CD4-positive, alpha-beta memory T cell (primary cell): ENCODE measurements around the gene IL1RL1. TPM values are rescaled to one million over a fixed set of nuclear protein-coding genes. Genes with fewer than 3 reads are reported as not detected.

ENCODE experiments used
- CTCF ChIA-PET: fragments of 350-600 bp; sonication (Branson Sonifier 250); formaldehyde crosslinking; loops from one replicate; lab custom pipeline; 2021; ENCODE audit warnings: inconsistent platforms; ENCODE audit not compliant: partially characterized antibody; lab: Charles Lee
- POLR2A ChIA-PET: fragments of 350-600 bp; sonication (Branson Sonifier 250); formaldehyde crosslinking; loops from one replicate; lab custom pipeline; 2021; ENCODE audit not compliant: partially characterized antibody; lab: Charles Lee
- DNase-seq, 5 donors: peaks; one replicate each; pipeline versions ENCODE4 v3.0.0 to v3.0.0-alpha.2; 2020 to 2022; ENCODE audit warnings: mixed read lengths in 1 of 5
- H3K27ac ChIP-seq: one replicate; pipeline ENCODE4 v1.7.0; 2013; ENCODE audit warnings: low read depth, low read length
- H3K27me3 ChIP-seq: 2 replicates; pipeline ENCODE4 v1.7.0; 2013; ENCODE audit warnings: mild to moderate bottlenecking, low read length, moderate library complexity; ENCODE audit not compliant: insufficient read depth
- H3K36me3 ChIP-seq: 2 replicates; pipeline ENCODE4 v1.7.0; 2013; ENCODE audit warnings: mild to moderate bottlenecking, low read length, moderate library complexity; ENCODE audit not compliant: insufficient read depth
- H3K4me1 ChIP-seq: 2 replicates; pipeline ENCODE4 v1.7.0; 2013; ENCODE audit warnings: mild to moderate bottlenecking, low read length, moderate library complexity; ENCODE audit not compliant: insufficient read depth
- H3K4me3 ChIP-seq, 2 donors: one replicate each; pipeline ENCODE4 v1.7.0; 2013; ENCODE audit warnings: low read length in 2 of 2, mild to moderate bottlenecking in 1 of 2
- H3K9me3 ChIP-seq, 2 donors: one replicate each; pipeline ENCODE4 v1.7.0; 2013; ENCODE audit warnings: low read length in 2 of 2, control low read depth in 1 of 2; ENCODE audit not compliant: control insufficient read depth in 1 of 2
- H3K27ac Mint-ChIP-seq, 7 donors: one replicate each; pipeline ENCODE4 v1.8.0; 2020 to 2021; ENCODE audit warnings: mixed read lengths in 7 of 7, mild to moderate bottlenecking in 6 of 7, inconsistent platforms in 3 of 7, moderate library complexity in 3 of 7
- H3K27me3 Mint-ChIP-seq, 2 donors: one replicate each; pipeline ENCODE4 v1.8.0; 2020 to 2021; ENCODE audit warnings: mixed read lengths in 2 of 2
- H3K36me3 Mint-ChIP-seq, 2 donors: one replicate each; pipeline ENCODE4 v1.8.0; 2020 to 2021; ENCODE audit warnings: mixed read lengths in 2 of 2, inconsistent platforms in 1 of 2, mild to moderate bottlenecking in 1 of 2
- H3K4me1 Mint-ChIP-seq, 4 donors: one replicate each; pipeline ENCODE4 v1.8.0; 2020 to 2021; ENCODE audit warnings: mixed read lengths in 4 of 4, mild to moderate bottlenecking in 1 of 4
- H3K4me3 Mint-ChIP-seq, 8 donors: one replicate each; pipeline ENCODE4 v1.8.0; 2020 to 2021; ENCODE audit warnings: mixed read lengths in 8 of 8, mild to moderate bottlenecking in 7 of 8, moderate library complexity in 6 of 8, inconsistent platforms in 3 of 8
- H3K9me3 Mint-ChIP-seq, 8 donors: one replicate each; pipeline ENCODE4 v1.8.0; 2020 to 2021; ENCODE audit warnings: mixed read lengths in 8 of 8, mild to moderate bottlenecking in 5 of 8, inconsistent platforms in 3 of 8, moderate library complexity in 1 of 8
- intact Hi-C: fragments of 100-400 bp; cut with micrococcal nuclease; formaldehyde crosslinking; loops from one replicate; pipeline ENCODE4 v1.15.1; 2023
- polyA plus RNA-seq, 2 donors: library from polyadenylated mRNA; unstranded; fragments of 300-500 nt; fragmentation: Illumina TruSeq; gene quantifications; one replicate each; pipeline ENCODE4 v1.2.3, GENCODE V29; 2021
- total RNA-seq, 2 experiments: library from RNA; stranded (reverse); gene quantifications; one replicate each; pipeline ENCODE4 v1.2.3, GENCODE V29; 2021

The IL1RL1 gene
- total and polyA plus RNA-seq, 4 experiments from 2014 or later = 0.26 to 0.33 (median 0.29) TPM; not detected in 1

- CTCF ChIA-PET = interaction anchor here (0.7 to 3.0 kb wide), 18 partner anchors 9 to 541 kb away, joined by 3 to 21 read pairs (median 4); partner anchors contain the start of genes IL18R1 and IL1RL1
- H3K4me1 Mint-ChIP-seq = peaks cover 13 to 18% (median 15%) of the 10 kb centered on the region in 4 donors
- H3K9me3 Mint-ChIP-seq = no peaks in the 10 kb centered on the region
- Histone ChIP-seq H3K9me3 (no peaks in the 10 kb centered on the region), H3K27ac (no peak overlapping the region), H3K36me3 (no peaks in the 10 kb centered on the region), H3K4me1 (peaks cover 12% of the 10 kb centered on the region), H3K4me3 (no peak overlapping the region), H3K27me3 (no peaks in the 10 kb centered on the region)
- intact Hi-C loops = loop anchor here (1.0 kb wide), 3 partner anchors 53 to 282 kb away; partner anchors contain the start of gene IL18R1
- peak; percentile 33 to 60 (median 40) for DNase-seq
- H3K27ac Mint-ChIP-seq = peak overlapping the region in 2 of 7 donors; percentile 43 to 54
- POLR2A ChIA-PET = interaction anchor here (0.8 to 1.3 kb wide), 3 partner anchors 11 to 142 kb away, joined by 3 read pairs; no protein-coding TSS in a partner anchor
- H3K27me3 Mint-ChIP-seq = peaks cover 3 to 5% of the 10 kb centered on the region in 2 donors
- H3K36me3 Mint-ChIP-seq = no peaks in the 10 kb centered on the region
- H3K4me3 Mint-ChIP-seq = peak overlapping the region in 6 of 8 donors; percentile 11 to 77 (median 50)
Measured at GRCh38 chr2:102301867-102302362, 9.4 kb upstream of the IL1RL1 start.

GRCh38 chr2:102302458-102302857 is 8.9 kb upstream of the IL1RL1 start:
- no peak for DNase-seq
- Histone ChIP-seq H3K27me3 (no peaks in the 10 kb centered on the region), H3K36me3 (no peaks in the 10 kb centered on the region), H3K4me3 (no peak overlapping the region), H3K4me1 (peaks cover 12% of the 10 kb centered on the region), H3K27ac (no peak overlapping the region), H3K9me3 (no peaks in the 10 kb centered on the region)
- peaks cover 3 to 5% of the 10 kb centered on the region in 2 donors for H3K27me3 Mint-ChIP-seq
- POLR2A ChIA-PET = interaction anchor here (1.0 kb wide), 1 partner anchor 11 kb away, joined by 3 read pairs; no protein-coding TSS in a partner anchor
- no peaks in the 10 kb centered on the region for H3K36me3 Mint-ChIP-seq
- no peaks in the 10 kb centered on the region for H3K9me3 Mint-ChIP-seq
- H3K4me1 Mint-ChIP-seq = peaks cover 13 to 18% (median 15%) of the 10 kb centered on the region in 4 donors
- CTCF ChIA-PET = interaction anchor here (0.8 to 3.0 kb wide), 14 partner anchors 9 to 148 kb away, joined by 3 to 21 read pairs (median 5); partner anchors contain the start of genes IL18R1 and IL1RL1
- intact Hi-C loops = loop anchor here (1.0 kb wide), 3 partner anchors 53 to 282 kb away; partner anchors contain the start of gene IL18R1
- H3K27ac Mint-ChIP-seq = no peak overlapping the region
- H3K4me3 Mint-ChIP-seq = no peak overlapping the region

- no peaks in the 10 kb centered on the region for H3K9me3 Mint-ChIP-seq
- Histone ChIP-seq H3K9me3 (no peaks in the 10 kb centered on the region), H3K27ac (no peak overlapping the region), H3K4me1 (peaks cover 12% of the 10 kb centered on the region), H3K36me3 (no peaks in the 10 kb centered on the region), H3K4me3 (no peak overlapping the region), H3K27me3 (no peaks in the 10 kb centered on the region)
- no peak for DNase-seq
- H3K4me3 Mint-ChIP-seq = no peak overlapping the region
- CTCF ChIA-PET = interaction anchor here (1.0 to 1.6 kb wide), 2 partner anchors 63 to 139 kb away, joined by 3 read pairs; no protein-coding TSS in a partner anchor
- peaks cover 3 to 5% of the 10 kb centered on the region in 2 donors for H3K27me3 Mint-ChIP-seq
- H3K4me1 Mint-ChIP-seq = peaks cover 13 to 18% (median 15%) of the 10 kb centered on the region in 4 donors
- H3K36me3 Mint-ChIP-seq = no peaks in the 10 kb centered on the region
- intact Hi-C loops = no loop called here
- no peak overlapping the region for H3K27ac Mint-ChIP-seq
- POLR2A ChIA-PET = no interaction called here
Measured at GRCh38 chr2:102303589-102303988, 7.8 kb upstream of the IL1RL1 start.

- peaks cover 12% of the 10 kb centered on the region for H3K4me1 ChIP-seq
- no peak for DNase-seq
- peaks cover 13 to 18% (median 15%) of the 10 kb centered on the region in 4 donors for H3K4me1 Mint-ChIP-seq
- no peaks in the 10 kb centered on the region for H3K36me3 ChIP-seq
- H3K27me3 Mint-ChIP-seq = peaks cover 3 to 5% of the 10 kb centered on the region in 2 donors
- H3K36me3 Mint-ChIP-seq = no peaks in the 10 kb centered on the region
- no peaks in the 10 kb centered on the region for H3K27me3 ChIP-seq
- no peaks in the 10 kb centered on the region for H3K9me3 Mint-ChIP-seq
- peak overlapping the region in 1 of 8 donors; percentile 13 for H3K4me3 Mint-ChIP-seq
- CTCF ChIA-PET = interaction anchor here (1.0 to 1.6 kb wide), 2 partner anchors 64 to 139 kb away, joined by 3 read pairs; no protein-coding TSS in a partner anchor
- intact Hi-C loops = no loop called here
- POLR2A ChIA-PET = no interaction called here
- H3K27ac Mint-ChIP-seq = no peak overlapping the region
- H3K27ac ChIP-seq = no peak overlapping the region
- no peak overlapping the region for H3K4me3 ChIP-seq
- H3K9me3 ChIP-seq = no peaks in the 10 kb centered on the region
Measured at GRCh38 chr2:102304268-102304667, 7.1 kb upstream of the IL1RL1 start.

- CTCF ChIA-PET = interaction anchor here (0.8 to 1.6 kb wide), 2 partner anchors 51 to 64 kb away, joined by 3 read pairs; no protein-coding TSS in a partner anchor
- Mint-ChIP-seq H3K27me3 (peaks cover 5 to 7% of the 10 kb centered on the region in 2 donors), H3K9me3 (peaks cover 0 to 2% (median 0%) of the 10 kb centered on the region in 8 donors), H3K27ac (no peak overlapping the region), H3K36me3 (no peaks in the 10 kb centered on the region), H3K4me1 (peaks cover 13 to 18% (median 15%) of the 10 kb centered on the region in 4 donors), H3K4me3 (peak overlapping the region in 1 of 8 donors; percentile 13)
- H3K27ac ChIP-seq = no peak overlapping the region
- no peaks in the 10 kb centered on the region for H3K27me3 ChIP-seq
- intact Hi-C loops = no loop called here
- no peak for DNase-seq
- H3K36me3 ChIP-seq = no peaks in the 10 kb centered on the region
- H3K4me3 ChIP-seq = no peak overlapping the region
- POLR2A ChIA-PET = no interaction called here
- H3K4me1 ChIP-seq = peaks cover 12% of the 10 kb centered on the region
- no peaks in the 10 kb centered on the region for H3K9me3 ChIP-seq
Measured at GRCh38 chr2:102304711-102305611, 6.4 kb upstream of the IL1RL1 start.

- ChIA-PET CTCF (interaction anchor here (0.8 to 0.9 kb wide), 2 partner anchors 9 to 52 kb away, joined by 3 read pairs; no protein-coding TSS in a partner anchor), POLR2A (no interaction called here)
- H3K9me3 ChIP-seq = no peaks in the 10 kb centered on the region
- no peaks in the 10 kb centered on the region for H3K27me3 ChIP-seq
- H3K4me3 ChIP-seq = no peak overlapping the region
- H3K4me1 ChIP-seq = peaks cover 12% of the 10 kb centered on the region
- H3K27me3 Mint-ChIP-seq = peaks cover 6 to 9% of the 10 kb centered on the region in 2 donors
- H3K27ac Mint-ChIP-seq = peak overlapping the region in 1 of 7 donors; percentile 18
- H3K27ac ChIP-seq = no peak overlapping the region
- no peak for DNase-seq
- H3K9me3 Mint-ChIP-seq = peaks cover 0 to 2% (median 0%) of the 10 kb centered on the region in 8 donors
- H3K4me1 Mint-ChIP-seq = peaks cover 13 to 18% (median 15%) of the 10 kb centered on the region in 4 donors
- H3K36me3 Mint-ChIP-seq = no peaks in the 10 kb centered on the region
- no peak overlapping the region for H3K4me3 Mint-ChIP-seq
- intact Hi-C loops = no loop called here
- H3K36me3 ChIP-seq = no peaks in the 10 kb centered on the region
Measured at GRCh38 chr2:102306125-102306524, 5.2 kb upstream of the IL1RL1 start.
